Hepatocyte (in vitro differentiated cells): ENCODE measurements around the gene STAB2. TPM values are rescaled to one million over a fixed set of nuclear protein-coding genes. Genes with fewer than 3 reads are reported as not detected.

ENCODE experiments used
- DNase-seq: peaks from one replicate; pipeline ENCODE4 v3.0.0-alpha.2; 2016; ENCODE audit warnings: low spot score
- H2AFZ ChIP-seq: fragments of 200-600 bp; sonication (generic); 2 replicates; pipeline ENCODE4 v1.6.0; 2016; ENCODE audit warnings: antibody characterized with exemption, mild to moderate bottlenecking
- H3K27ac ChIP-seq: fragments of 200-600 bp; sonication (generic); 2 replicates; pipeline ENCODE4 v1.5.1; 2016; ENCODE audit warnings: mild to moderate bottlenecking
- H3K27me3 ChIP-seq: fragments of 200-600 bp; sonication (generic); 2 replicates; pipeline ENCODE4 v1.6.1; 2016
- H3K36me3 ChIP-seq: fragments of 200-600 bp; sonication (generic); replicated peaks from 2 replicates; pipeline ENCODE4 v1.5.1; 2016; ENCODE audit warnings: low read depth; ENCODE audit not compliant: insufficient read depth
- H3K4me1 ChIP-seq: fragments of 200-600 bp; sonication (generic); 2 replicates; pipeline ENCODE4 v1.5.1; 2016; ENCODE audit warnings: mild to moderate bottlenecking, moderate library complexity; ENCODE audit not compliant: insufficient read depth
- H3K4me2 ChIP-seq: fragments of 200-600 bp; sonication (generic); 2 replicates; pipeline ENCODE4 v1.6.0; 2016
- H3K4me3 ChIP-seq: fragments of 200-600 bp; sonication (generic); 2 replicates; pipeline ENCODE4 v1.5.1; 2016; ENCODE audit warnings: mild to moderate bottlenecking
- H3K79me2 ChIP-seq: fragments of 200-600 bp; sonication (generic); 2 replicates; pipeline ENCODE4 v1.6.0; 2017; ENCODE audit warnings: mild to moderate bottlenecking
- H3K9me2 ChIP-seq: fragments of 200-600 bp; sonication (generic); replicated peaks from 2 replicates; pipeline ENCODE4 v1.6.0; 2017; ENCODE audit warnings: mild to moderate bottlenecking; ENCODE audit not compliant: insufficient read depth
- H3K9me3 ChIP-seq: fragments of 200-600 bp; sonication (generic); 2 replicates; pipeline ENCODE4 v1.5.1; 2016; ENCODE audit warnings: low read depth, mild to moderate bottlenecking
- H4K20me1 ChIP-seq: fragments of 200-600 bp; sonication (generic); 2 replicates; pipeline ENCODE4 v1.6.0; 2016; ENCODE audit warnings: mild to moderate bottlenecking; ENCODE audit not compliant: insufficient read depth, poor library complexity, severe bottlenecking
- CTCF ChIP-seq: fragments of 200-600 bp; sonication (generic); IDR thresholded peaks from 2 replicates; pipeline ENCODE4 v1.5.1; 2016; ENCODE audit warnings: antibody characterized with exemption, mild to moderate bottlenecking; ENCODE audit not compliant: poor library complexity
- EZH2 ChIP-seq: fragments of 200-600 bp; sonication (generic); IDR thresholded peaks from 2 replicates; pipeline ENCODE4 v1.6.1; 2016; ENCODE audit warnings: antibody characterized with exemption, mild to moderate bottlenecking, borderline replicate concordance
- EZH2phosphoT487 ChIP-seq: fragments of 200-600 bp; sonication (generic); IDR thresholded peaks from one replicate; pipeline ENCODE4 v1.6.1; 2018; ENCODE audit warnings: antibody characterized with exemption, mild to moderate bottlenecking, low read depth, moderate library complexity; ENCODE audit not compliant: unreplicated experiment, severe bottlenecking
- WGBS: methylation state at CpG from one replicate; pipeline ENCODE4 v1.1.6; 2016; ENCODE audit warnings: low lambda C conversion rate; ENCODE audit errors: missing lambda C conversion rate; 5-methylcytosine and 5-hydroxymethylcytosine counted together
- polyA plus RNA-seq: library from polyadenylated mRNA; unstranded; fragments of >200 nt; fragmentation: Nextera tagmentation; extraction: Ambion mirVana; gene quantifications from 2 replicates; pipeline ENCODE4 v1.2.1, GENCODE V29; 2016
- total RNA-seq: library from RNA; depleted of rRNA; stranded (reverse); fragments of >200 nt; gene quantifications from 2 replicates; pipeline ENCODE4 v1.2.3, GENCODE V29; 2014

Gene STAB2
- total and polyA plus RNA-seq, 2 experiments from 2014 or later, result not detected

- no peaks in the 10 kb centered on the region for H3K36me3 ChIP-seq
These were observed 193.0 kb downstream of the STAB2 start for GRCh38 chr12:103780093-103780440.

DNA sequence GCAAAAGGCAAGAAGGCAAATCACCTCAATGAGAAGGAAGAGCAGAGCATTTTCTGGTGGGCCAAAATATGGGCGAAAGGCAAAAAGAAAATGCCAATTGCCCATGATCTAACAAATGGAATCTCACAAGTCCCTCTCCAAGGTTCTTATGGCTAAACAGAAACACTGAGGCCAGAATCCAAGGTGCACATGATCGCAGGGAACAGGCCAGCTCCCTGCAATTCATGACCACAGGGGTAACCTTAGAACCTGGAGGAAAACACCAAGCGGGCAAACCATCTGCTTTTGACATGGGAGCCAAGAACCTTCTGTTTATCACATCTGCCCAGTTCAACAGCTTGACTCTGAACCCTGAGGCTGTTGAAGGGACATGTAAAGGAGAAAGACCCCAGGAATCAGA lies 193.9 kb downstream of the STAB2 start:
- TF ChIP-seq EZH2 (no peak), EZH2phosphoT487 (no peak), CTCF (no peak)
- Histone ChIP-seq H4K20me1 (no peaks in the 10 kb centered on the region), H3K27me3 (no peaks in the 10 kb centered on the region), H3K36me3 (no peaks in the 10 kb centered on the region), H3K4me1 (peaks cover 8% of the 10 kb centered on the region), H3K27ac (no peak overlapping the region), H3K9me2 (no peaks in the 10 kb centered on the region), H3K9me3 (no peaks in the 10 kb centered on the region), H3K4me3 (no peak overlapping the region), H2AFZ (no peak overlapping the region), H3K4me2 (no peak overlapping the region), H3K79me2 (no peaks in the 10 kb centered on the region)
- no peak for DNase-seq
- WGBS, result 100% methylated on average over 3 of the region's 3 CpGs

More at GRCh38 chr12:103780093-103780440, 193.0 kb downstream of the STAB2 start:
- H3K9me2 ChIP-seq, result no peaks in the 10 kb centered on the region
- H3K27ac ChIP-seq, result no peak overlapping the region
- no peak for TF ChIP-seq EZH2
- TF ChIP-seq EZH2phosphoT487, result no peak
- TF ChIP-seq CTCF, result no peak
- 98% methylated on average over 4 of the region's 4 CpGs for WGBS
- H3K9me3 ChIP-seq, result no peaks in the 10 kb centered on the region
- no peaks in the 10 kb centered on the region for H3K27me3 ChIP-seq
- no peak overlapping the region for H3K4me2 ChIP-seq
- H2AFZ ChIP-seq, result no peak overlapping the region
- H3K4me3 ChIP-seq, result no peak overlapping the region
- no peaks in the 10 kb centered on the region for H3K79me2 ChIP-seq
- no peak for DNase-seq
- H3K4me1 ChIP-seq, result peaks cover 5% of the 10 kb centered on the region
- H4K20me1 ChIP-seq, result no peaks in the 10 kb centered on the region

DNA sequence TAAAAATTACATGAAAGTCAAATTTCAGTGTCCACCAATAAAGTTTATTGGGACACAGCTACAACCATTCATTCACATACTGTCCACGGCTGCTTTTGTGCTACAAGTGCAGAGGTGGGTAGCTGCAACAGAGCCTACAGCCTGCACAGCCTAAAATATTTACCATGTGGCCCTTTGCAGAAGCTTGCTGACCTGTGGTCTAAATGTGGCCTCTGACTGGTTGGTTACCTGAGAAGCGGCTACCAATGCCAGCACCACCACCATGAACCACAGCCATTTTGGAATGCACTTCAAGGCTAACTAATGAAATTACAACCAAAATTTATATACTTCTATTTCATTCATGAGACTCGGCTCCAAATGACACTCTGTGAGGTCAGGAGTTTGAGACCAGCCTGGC lies 195.3 kb downstream of the STAB2 start:
- Histone ChIP-seq H3K4me3 (no peak overlapping the region), H4K20me1 (no peaks in the 10 kb centered on the region), H3K79me2 (no peaks in the 10 kb centered on the region), H3K9me3 (no peaks in the 10 kb centered on the region), H3K27ac (no peak overlapping the region), H3K36me3 (no peaks in the 10 kb centered on the region), H3K27me3 (no peaks in the 10 kb centered on the region), H3K4me2 (no peak overlapping the region), H3K9me2 (no peaks in the 10 kb centered on the region), H2AFZ (no peak overlapping the region), H3K4me1 (peaks cover 8% of the 10 kb centered on the region)
- no peak for DNase-seq
- TF ChIP-seq EZH2phosphoT487 (no peak), EZH2 (no peak), CTCF (no peak)
- WGBS, result 95% methylated on average over 3 of the region's 3 CpGs

DNA sequence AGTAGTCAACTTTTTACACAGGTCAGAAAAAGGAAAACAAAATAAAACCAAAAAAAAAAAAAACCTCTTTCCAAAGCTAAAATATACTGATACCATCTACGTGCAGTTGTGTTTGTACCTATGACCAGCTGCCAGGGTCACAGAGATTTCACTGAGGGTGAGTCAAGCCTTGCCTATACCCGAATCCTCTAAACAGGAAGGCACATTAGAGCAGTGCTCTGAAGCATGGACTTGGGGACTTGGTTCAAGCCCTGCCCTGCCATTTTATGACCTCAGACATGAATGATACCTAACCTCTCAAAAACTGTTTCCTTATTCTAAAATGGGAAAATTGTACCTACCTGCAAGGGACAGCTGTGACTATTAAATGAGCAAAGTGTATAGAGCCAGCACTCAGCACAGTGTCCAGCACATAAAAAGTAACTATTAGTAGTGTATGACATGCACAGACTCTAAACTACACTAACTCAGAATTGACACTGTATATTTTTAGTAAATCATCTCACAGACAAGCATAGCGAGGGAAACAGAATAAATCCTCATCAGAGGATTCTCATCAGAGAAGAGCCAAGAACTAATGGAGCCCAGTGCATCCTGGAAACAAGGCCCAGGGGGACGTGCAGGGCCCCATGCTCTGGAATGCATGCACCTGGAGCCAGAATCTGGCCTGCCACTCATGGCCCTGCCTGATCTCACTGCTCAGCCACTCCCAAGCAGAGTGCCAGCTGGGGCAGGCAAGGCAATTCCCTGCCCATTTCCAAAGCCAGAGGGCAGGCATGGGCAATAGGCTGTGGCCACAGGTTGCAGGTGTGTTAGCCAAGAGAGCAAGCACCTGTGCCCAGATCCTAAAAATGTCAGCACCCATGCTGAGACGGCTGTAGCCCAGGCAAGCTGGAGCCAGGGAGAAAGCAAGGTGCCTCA lies 196.9 kb downstream of the STAB2 start:
- Histone ChIP-seq H3K79me2 (no peaks in the 10 kb centered on the region), H3K27ac (no peak overlapping the region), H3K4me1 (peaks cover 8% of the 10 kb centered on the region), H4K20me1 (no peaks in the 10 kb centered on the region), H3K36me3 (no peaks in the 10 kb centered on the region), H3K9me2 (no peaks in the 10 kb centered on the region), H2AFZ (no peak overlapping the region), H3K4me2 (no peak overlapping the region), H3K27me3 (no peaks in the 10 kb centered on the region), H3K9me3 (no peaks in the 10 kb centered on the region), H3K4me3 (no peak overlapping the region)
- 83% methylated on average over 5 of the region's 5 CpGs for WGBS
- DNase-seq, result no peak
- no peak for TF ChIP-seq EZH2
- TF ChIP-seq CTCF, result no peak
- TF ChIP-seq EZH2phosphoT487, result no peak
